ENCODE measurements around the gene GATD1.

Gene GATD1

DNA sequence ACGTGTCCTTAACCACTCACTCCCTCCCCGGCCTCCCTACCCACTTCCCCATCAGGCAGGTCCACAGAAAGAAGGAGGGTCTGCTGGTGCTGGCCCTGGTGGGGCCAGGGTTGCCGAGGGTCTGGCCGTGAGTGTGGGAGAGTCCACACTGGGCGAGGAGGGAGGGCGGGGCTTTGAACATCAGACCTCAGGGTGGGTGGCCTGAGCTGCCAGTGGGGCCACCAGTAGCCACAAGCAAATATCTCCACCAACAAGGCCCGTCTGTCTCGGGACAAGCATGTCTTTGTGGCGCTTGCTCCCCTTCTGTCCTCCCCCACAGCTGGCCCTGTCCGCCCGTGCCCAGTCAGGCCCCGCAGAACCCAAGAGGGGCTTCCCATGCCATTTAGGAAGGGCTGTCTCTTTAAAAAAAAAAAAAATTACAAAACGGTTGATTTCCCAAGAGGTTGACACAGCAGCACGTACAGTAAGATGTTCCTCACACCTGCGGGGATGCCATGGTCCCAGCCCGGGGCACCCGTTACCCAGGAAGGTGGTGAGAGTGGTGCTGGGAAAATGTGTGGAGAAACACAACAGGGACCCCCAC is 47.7 kb downstream of the GATD1 start:
- no peak for DNase-seq (ENCODE audit: low read depth in 3 of 3, low spot score in 1 of 3)

DNA sequence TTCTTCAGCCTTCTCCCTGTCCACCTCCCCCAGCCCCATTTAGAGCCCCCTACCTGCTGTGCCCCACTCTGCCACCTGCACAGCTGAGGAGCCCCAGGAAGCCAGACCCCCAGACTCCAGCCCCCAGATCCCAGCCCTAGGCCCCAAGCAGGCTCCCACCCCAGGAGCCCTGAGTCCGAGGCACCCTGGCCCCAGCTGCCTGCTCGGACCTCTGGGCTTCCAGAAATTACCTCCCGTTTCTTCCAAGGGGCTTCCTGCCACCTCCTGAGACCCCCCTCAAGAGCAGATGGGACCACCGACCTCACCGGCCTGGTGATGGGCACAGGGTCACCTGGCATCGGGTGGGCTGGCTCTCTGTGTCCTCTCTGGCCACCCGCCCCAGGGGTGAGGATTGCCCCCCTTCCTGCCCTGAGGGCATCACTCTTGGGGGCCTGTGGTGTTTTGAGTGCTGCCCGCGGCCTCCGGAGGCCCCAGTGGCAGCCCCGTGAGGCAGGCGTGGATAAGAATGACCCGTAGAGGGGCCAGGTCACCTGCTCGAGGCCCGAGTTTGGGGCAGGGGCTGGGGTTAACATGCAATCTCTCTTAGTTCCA is 48.3 kb downstream of the GATD1 start:
- DNase-seq (ENCODE audit: low read depth in 3 of 3, low spot score in 1 of 3) = no peak

DNA sequence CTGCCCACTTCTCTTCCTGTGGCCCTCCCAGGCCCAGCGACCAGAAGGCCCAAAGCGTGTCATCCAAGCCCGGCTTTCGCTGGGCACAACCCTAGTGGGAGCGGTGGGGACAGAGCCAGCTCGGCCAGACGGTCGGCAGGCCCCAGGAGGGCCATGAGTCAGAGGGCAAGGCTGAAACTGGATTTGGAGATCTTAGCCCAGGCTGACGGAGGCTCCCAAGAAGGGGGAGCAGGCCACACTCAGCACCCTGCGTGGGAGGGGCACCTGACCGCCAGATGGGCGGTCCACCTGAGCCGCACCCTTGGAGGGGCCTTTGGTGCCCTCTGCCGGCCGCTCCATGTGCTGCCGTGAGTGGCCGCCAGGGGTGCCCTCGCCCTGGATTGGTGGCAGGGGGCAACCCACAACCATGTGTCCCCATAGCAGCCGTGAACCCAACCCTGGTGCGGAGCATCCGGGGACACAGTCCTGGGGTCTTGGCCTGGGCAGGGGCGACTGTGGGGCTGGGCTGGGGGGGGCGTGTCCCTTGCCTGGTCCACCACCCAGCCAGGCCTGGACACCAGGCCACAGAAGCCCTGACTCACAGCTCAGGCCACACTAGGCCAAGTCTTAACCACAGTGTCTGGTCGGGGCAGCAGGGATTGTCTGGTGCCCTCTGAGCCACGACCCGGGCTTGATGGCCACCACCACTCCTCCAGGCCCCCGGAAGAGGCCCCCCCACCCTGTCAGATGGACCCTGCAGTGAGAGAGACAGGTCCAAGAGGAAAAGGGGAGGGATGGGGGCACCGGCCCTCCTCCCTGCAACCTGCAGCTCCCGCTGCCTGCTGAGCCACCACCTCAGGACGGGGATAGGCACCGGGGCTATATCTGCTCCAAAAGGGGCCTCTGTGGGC is 49.2 kb downstream of the GATD1 start:
- DNase-seq (ENCODE audit: low read depth in 3 of 3, low spot score in 1 of 3) = peak; percentile 48 to 76 (median 54)

DNA sequence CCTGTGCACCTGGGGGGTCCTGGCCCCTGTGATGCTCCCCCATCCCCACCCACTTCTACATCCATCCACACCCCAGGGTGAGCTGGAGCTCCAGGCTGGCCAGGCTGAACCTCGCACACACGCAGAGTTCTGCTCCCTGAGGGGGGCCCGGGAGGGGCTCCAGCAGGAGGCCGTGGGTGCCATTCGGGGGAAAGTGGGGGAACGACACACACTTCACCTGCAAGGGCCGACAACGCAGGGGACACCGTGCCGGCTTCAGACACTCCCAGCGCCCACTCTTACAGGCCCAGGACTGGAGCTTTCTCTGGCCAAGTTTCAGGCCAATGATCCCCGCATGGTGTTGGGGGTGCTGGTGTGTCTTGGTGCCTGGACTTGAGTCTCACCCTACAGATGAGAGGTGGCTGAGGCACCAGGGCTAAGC is 50.0 kb downstream of the GATD1 start:
- DNase-seq (ENCODE audit: low read depth in 3 of 3, low spot score in 1 of 3) = no peak

DNA sequence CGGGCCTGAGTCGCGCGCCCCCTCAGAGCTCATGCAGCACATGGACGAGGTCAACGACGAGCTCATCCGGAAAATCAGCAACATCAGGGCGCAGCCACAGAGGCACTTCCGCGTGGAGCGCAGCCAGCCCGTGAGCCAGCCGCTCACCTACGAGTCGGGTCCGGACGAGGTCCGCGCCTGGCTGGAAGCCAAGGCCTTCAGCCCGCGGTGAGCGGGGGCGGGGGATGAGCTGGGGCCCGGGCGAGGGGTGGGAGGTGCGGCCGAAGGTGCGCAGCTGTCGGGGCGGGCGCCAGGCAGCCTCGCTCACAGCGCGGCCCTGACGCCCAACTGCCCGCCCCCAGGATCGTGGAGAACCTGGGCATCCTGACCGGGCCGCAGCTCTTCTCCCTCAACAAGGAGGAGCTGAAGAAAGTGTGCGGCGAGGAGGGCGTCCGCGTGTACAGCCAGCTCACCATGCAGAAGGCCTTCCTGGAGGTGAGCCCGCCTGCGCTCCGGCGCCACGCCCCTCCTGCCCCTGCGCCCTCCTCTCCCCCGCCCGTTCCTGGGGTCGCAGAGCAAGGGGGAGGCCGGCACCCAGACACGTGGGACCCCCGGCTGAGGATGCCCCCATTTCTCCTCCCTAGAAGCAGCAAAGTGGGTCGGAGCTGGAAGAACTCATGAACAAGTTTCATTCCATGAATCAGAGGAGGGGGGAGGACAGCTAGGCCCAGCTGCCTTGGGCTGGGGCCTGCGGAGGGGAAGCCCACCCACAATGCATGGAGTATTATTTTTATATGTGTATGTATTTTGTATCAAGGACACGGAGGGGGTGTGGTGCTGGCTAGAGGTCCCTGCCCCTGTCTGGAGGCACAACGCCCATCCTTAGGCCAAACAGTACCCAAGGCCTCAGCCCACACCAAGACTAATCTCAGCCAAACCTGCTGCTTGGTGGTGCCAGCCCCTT is 50.7 kb downstream of the GATD1 start:
- no peak for DNase-seq (ENCODE audit: low read depth in 3 of 3, low spot score in 1 of 3)

DNA sequence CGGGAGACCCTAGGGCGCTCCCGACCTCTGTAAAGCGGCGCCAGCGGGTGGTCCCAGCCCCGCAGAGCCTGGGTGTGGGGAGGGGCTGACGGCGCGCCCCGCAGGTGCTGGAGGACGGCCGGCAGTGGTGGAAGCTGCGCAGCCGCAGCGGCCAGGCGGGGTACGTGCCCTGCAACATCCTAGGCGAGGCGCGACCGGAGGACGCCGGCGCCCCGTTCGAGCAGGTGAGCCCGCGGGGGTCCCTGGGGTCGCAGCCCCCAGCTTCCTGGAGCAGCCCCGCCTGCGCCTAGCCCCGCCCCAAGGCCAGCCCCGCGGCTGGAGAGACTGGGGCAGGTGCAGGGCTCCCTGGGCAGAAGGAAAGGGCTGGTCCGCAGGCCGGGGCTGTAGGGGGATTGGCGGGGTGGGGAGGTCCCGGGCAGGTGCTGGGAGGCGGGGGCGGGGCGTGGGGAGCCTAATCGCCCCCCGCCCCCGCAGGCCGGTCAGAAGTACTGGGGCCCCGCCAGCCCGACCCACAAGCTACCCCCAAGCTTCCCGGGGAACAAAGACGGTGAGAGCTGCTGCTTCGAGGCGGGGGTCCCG is 51.6 kb downstream of the GATD1 start:
- no peak for DNase-seq (ENCODE audit: low read depth in 3 of 3, low spot score in 1 of 3)

DNA sequence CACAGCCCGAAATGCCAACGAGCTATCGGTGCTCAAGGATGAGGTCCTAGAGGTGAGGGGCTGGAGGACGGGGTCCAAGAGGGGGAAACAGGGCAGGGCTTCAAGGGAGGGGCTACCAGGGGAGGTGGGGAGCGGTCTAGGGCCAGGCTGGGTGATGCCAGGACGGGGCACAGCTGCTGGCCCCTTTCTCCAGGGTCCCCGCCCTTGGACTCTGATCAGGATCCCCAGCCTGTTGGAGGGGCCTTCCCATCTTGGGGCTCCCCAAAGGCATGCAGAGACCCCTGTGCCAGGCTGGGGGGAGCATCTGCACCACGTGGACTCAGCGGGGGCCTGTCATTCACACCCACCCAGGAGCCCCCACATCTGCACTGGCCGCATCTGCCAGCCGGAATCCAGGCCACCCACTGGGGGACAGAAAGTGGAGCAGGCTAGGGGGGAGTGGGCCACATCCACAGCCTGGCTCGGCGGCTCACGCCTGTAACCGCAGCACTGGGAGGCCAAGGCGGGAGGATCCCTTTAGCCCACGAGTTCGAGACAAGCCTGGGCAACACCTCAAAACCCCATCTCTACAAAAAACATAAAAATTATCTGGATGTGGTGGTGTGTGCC is 52.4 kb downstream of the GATD1 start:
- DNase-seq (ENCODE audit: low read depth in 3 of 3, low spot score in 1 of 3) = no peak

DNA sequence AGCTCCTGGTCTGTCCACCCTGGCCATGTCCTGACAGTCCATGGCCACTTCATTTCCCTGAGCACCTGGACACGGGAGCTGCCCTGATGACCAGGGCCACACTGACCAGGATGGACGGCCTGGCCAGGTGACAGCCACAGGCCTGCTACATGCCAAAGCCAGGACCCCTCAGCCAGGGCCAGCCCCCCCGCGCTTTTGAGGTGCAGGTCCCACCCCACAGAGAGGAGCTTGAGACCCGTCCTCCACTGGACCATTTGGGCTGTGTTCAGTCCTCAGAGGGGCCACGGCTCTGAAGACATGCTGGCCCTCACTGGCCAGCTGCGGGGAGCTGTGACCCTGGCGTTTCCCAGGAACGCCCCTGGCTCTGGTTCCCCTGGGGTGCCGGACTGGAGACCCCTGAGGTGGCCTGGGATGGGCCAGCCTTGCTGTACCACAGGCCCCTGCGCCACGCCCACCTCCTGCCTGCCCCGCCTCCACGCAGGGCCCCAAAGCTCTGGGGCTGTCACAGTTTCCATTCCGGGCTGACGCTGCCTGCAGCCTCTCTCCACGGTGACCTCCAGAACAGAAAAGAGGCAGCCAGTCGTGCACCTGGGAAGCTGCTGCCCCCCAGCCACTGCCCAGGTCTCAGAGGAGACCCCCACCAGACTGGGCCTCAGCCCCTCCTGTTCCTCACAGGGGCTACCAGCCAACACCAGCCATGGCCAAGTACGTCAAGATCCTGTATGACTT is 53.1 kb downstream of the GATD1 start:
- no peak for DNase-seq (ENCODE audit: low read depth in 3 of 3, low spot score in 1 of 3)

DNA sequence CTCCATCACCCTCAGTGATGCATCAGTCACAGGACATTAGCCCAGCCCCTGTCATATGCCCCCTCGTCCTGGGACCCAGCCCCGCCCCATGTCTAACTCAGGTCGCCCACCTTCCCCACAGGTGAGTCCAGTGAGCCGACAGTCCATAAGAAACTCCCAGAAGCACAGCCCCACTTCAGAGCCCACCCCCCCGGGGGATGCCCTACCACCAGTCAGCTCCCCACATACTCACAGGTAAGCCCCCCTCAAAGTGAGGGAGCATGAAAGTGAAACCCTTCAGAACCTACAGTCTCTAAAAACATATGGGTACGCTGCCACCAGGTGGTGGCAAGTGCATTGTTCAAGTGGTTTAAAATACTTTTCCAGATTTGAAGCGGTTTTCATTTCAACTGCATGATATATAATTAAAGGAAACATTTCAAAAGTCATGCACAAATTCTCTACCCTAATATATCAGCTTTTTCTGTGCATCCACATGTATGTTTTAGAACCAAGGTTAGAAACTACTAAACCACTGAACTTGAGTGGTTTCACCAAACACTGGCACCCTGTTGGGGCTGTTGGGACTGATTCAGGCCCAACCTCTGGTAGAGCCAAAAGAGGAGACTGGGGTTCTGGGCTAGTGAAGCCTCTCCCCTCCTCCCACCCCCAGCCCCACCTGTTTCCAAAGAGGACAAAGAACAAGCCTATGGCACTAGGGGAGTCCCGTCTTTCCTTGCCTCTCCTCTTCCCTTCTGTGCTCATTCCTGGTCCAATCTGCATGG is 54.0 kb downstream of the GATD1 start:
- no peak for DNase-seq (ENCODE audit: low read depth in 3 of 3, low spot score in 1 of 3)

DNA sequence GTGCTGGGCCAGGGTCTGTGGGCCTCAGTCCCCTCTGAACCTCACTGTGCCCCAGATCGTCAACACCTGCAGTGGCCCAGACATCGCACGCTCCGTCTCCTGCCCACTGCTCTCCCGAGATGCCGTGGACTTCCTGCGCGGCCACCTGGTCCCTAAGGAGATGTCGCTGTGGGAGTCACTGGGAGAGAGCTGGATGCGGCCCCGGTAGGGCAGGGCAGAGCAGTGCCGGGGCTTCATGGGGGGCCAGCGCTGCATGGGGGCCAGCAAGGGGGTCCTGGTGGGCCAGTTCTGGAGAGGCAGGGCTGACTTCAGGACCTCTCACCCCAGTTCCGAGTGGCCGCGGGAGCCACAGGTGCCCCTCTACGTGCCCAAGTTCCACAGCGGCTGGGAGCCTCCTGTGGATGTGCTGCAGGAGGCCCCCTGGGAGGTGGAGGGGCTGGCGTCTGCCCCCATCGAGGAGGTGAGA is 54.9 kb downstream of the GATD1 start:
- DNase-seq (ENCODE audit: low read depth in 3 of 3, low spot score in 1 of 3) = no peak

DNA sequence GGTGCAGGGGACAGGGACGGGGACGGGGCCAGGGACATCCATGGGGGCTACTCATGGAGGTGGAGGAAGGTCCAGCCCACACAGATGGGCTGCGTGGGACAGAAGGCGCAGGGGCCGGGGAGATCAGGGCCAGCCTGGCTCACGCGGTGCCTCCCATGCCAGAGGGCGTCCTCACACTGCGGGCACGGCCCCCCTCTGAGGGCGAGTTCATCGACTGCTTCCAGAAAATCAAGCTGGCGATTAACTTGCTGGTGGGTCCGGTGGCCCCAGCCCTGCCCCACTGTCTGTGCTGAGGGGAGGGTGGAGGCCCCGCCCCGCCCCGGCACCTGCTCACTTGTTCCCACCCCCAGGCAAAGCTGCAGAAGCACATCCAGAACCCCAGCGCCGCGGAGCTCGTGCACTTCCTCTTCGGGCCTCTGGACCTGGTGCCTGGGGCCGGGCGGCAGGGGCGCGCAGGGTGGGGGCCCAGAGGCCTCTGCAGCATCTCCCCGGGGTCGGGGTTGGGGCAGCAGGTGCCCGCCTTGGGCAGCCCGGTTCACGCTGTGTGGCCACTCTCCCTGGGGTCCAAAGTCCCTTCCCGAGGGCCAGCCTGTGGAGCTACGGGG is 55.4 kb downstream of the GATD1 start:
- no peak for DNase-seq (ENCODE audit: low read depth in 3 of 3, low spot score in 1 of 3)

DNA sequence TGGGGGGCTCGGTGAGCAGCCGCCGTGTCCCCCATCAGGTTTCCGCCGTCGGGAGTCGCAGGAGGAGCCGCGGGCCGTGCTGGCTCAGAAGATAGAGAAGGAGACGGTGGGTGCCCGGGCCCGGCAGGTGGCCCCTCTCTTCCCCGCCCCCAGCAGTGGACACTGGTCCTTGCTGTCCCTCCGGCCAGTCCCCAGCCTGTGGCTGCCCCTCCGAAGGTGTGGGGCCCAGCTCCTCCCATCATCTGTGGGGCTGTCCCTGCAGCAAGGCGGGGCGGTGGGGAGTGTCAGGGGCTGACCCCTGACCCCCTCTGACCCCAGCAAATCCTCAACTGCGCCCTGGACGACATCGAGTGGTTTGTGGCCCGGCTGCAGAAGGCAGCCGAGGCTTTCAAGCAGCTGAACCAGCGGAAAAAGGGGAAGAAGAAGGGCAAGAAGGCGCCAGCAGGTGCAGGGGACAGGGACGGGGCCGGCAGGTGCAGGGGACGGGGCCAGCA is 56.0 kb downstream of the GATD1 start:
- no peak for DNase-seq (ENCODE audit: low read depth in 3 of 3, low spot score in 1 of 3)

DNA sequence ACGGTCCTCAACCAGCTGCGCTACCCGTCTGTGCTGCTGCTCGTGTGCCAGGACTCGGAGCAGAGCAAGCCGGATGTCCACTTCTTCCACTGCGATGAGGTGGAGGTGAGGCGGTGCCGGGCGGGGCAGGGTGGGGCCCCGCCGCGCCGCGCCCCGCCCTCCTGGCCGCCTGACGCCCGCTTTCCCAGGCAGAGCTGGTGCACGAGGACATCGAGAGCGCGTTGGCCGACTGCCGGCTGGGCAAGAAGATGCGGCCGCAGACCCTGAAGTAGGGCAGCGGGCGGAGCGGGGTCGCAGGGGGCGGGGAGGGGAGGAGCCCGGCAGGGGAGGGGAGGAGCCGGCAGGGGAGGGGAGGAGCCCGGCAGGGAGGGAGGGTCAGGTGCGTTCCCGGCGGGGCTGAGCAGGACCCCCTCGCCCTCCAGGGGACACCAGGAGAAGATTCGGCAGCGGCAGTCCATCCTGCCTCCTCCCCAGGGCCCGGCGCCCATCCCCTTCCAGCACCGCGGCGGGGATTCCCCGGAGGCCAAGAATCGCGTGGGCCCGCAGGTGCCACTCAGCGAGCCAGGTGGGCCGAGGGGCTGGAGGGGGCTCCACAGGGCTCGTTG is 56.5 kb downstream of the GATD1 start:
- peak in 1 of 3 donors; percentile 22 for DNase-seq (ENCODE audit: low read depth in 3 of 3, low spot score in 1 of 3)

DNA sequence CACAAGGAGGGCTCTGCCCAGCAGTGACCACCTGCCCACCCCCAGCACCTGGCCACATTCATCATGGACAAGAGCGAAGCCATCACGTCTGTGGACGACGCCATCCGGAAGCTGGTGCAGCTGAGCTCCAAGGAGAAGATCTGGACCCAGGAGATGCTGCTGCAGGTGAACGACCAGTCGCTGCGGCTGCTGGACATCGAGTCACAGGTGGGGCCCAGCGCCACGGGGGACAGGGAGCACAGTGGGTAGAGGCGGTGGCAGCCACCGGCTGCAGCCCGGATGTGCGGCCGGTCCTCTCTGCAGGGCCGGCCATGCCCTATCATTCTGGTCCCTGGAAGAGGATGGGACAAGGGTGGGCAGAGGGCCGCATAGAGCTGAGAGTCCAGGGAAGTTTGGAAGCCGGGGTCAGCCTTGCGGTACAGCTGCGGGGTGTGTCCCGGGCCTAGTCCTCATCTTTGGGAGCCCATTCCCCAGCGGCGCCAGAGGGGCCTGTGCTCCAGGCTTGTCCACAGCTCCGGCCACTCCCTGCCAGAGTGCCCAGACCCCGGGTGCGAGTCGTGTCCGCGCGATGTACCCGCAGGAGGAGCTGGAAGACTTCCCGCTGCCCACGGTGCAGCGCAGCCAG is 57.2 kb downstream of the GATD1 start:
- DNase-seq (ENCODE audit: low read depth in 3 of 3, low spot score in 1 of 3) = no peak

DNA sequence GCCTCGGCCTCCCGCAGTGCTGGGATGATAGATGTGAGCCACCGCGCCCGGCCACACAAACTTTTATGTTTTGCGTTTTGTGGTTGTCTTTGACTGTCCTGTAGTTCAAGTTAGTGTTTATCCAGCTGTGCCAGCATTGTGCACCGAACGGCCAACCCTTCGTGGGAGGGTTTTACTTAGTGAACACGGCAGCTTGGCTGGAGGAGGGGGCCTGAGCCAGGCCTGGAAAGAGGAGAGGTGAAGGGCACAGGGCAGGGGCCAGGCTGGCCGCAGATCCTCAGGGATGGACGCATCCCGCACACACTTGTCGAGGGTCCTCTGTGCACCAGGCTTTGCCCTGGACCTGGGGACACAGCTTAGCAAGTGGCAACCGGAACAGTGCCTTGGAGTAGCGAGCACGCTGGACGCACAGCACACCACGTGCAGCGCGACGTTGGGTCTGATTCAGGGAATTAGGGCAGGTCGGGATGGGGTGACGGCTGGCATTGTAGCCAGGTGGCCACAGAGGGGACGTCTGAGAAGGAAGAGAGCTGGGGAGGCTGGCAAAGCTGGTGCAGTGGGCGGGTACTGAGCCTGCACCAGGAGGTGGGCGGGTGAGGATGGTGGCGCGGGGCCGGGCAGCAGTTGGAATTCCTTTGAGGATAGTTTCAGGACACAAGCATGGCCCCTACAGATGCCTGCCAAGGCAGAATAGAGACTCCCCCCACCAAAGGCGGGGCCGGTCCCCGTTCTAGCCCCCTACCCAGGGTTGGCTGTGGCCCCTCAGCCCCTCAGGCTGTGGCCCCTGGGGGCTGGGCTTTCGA is 57.9 kb downstream of the GATD1 start:
- no peak for DNase-seq (ENCODE audit: low read depth in 3 of 3, low spot score in 1 of 3)
